Vagina (tissue), 2 donors: ENCODE measurements around the gene CTXN3. TPM values are rescaled to one million over a fixed set of nuclear protein-coding genes. Genes with fewer than 3 reads are reported as not detected.

Experiments used
- DNase-seq, 2 donors: peaks; one replicate each; pipeline ENCODE4 v3.0.0-alpha.2; 2017; ENCODE audit errors: extremely low spot score in 2 of 2
- H3K27ac ChIP-seq: fragments of 200-600 bp; sonication (generic); one replicate; pipeline ENCODE4 v1.5.1; 2019
- H3K27me3 ChIP-seq: fragments of 200-600 bp; sonication (generic); one replicate; pipeline ENCODE4 v1.5.1; 2019
- H3K36me3 ChIP-seq, 2 donors: fragments of 200-600 bp; sonication (generic); one replicate each; pipeline ENCODE4 v1.5.1; 2017 to 2019
- H3K4me1 ChIP-seq: fragments of 200-600 bp; sonication (generic); one replicate; pipeline ENCODE4 v1.5.1; 2019
- H3K4me3 ChIP-seq, 2 donors: fragments of 200-600 bp; sonication (generic); 1 replicate in 1 of 2; 2 replicates in 1 of 2; pipeline ENCODE4 v1.5.1; 2016 to 2019
- H3K9me3 ChIP-seq: fragments of 200-600 bp; sonication (generic); one replicate; pipeline ENCODE4 v1.5.1; 2019
- CTCF ChIP-seq, 3 experiments: fragments of 450-650 bp in 2 of 3; fragments of 200-600 bp in 1 of 3; sonication (generic) in 1 of 3; IDR thresholded peaks; one replicate each; pipeline ENCODE4 v1.5.1; 2017 to 2019; ENCODE audit warnings: antibody characterized with exemption in 3 of 3, mild to moderate bottlenecking in 2 of 3, moderate library complexity in 2 of 3
- POLR2A ChIP-seq, 2 donors: fragments of 450-650 bp; IDR thresholded peaks; one replicate each; pipeline ENCODE4 v1.6.1; 2017; ENCODE audit warnings: antibody characterized with exemption in 2 of 2, mild to moderate bottlenecking in 2 of 2, moderate library complexity in 2 of 2
- POLR2AphosphoS5 ChIP-seq, 2 donors: sonication (generic); formaldehyde crosslinking; IDR thresholded peaks; one replicate each; pipeline ENCODE4 v1.9.0; 2017; ENCODE audit warnings: antibody characterized with exemption in 2 of 2, mild to moderate bottlenecking in 2 of 2, low read depth in 1 of 2; ENCODE audit not compliant: insufficient read depth in 1 of 2
- intact Hi-C: fragments of 100-400 bp; cut with DNase I; formaldehyde crosslinking; loops from one replicate; pipeline ENCODE4 v1.15.1; 2023
- total RNA-seq: library from RNA; depleted of rRNA; stranded (reverse); fragments of >200 nt; gene quantifications from one replicate; pipeline ENCODE4 v1.2.3, GENCODE V29; 2016

The CTXN3 gene
- total RNA-seq, 1 donor from 2014 or later, result not detected

DNA sequence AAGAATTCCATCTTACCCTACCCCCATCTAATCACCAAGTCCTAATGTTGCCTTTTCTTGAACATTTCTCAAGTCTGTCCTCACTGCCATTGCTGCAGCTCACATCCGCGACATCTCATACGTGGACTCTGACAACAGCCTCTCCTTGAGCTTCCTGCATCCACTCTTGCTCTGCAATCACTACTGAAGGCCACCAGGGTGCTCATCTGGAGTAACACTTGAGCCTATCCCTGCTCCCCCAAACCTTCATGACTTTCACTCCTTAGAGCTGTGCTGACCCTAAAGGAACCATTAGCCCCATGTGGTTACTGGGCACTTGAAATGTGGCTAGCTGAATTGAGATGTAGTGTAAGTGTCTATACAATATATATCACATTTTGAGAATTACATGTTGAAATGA is 46.4 kb upstream of the CTXN3 start:
- no peak overlapping the region for H3K27ac ChIP-seq
- intact Hi-C loops, result no loop called here
- H3K4me3 ChIP-seq, result no peak overlapping the region
- no peaks in the 10 kb centered on the region for H3K27me3 ChIP-seq
- DNase-seq, result no peak
- TF ChIP-seq CTCF (IDR thresholded peaks at IDR 0.05) (no peak), POLR2A (IDR thresholded peaks at IDR 0.05) (no peak), POLR2AphosphoS5 (IDR thresholded peaks at IDR 0.05; ENCODE audit: insufficient read depth in 1 of 2, low read depth in 1 of 2) (no peak)
- H3K36me3 ChIP-seq, result no peaks in the 10 kb centered on the region
- H3K4me1 ChIP-seq, result no peaks in the 10 kb centered on the region
- H3K9me3 ChIP-seq, result no peaks in the 10 kb centered on the region

- TF ChIP-seq POLR2AphosphoS5 (IDR thresholded peaks at IDR 0.05; ENCODE audit: insufficient read depth in 1 of 2, low read depth in 1 of 2) (no peak), CTCF (IDR thresholded peaks at IDR 0.05) (no peak), POLR2A (IDR thresholded peaks at IDR 0.05) (no peak)
- Histone ChIP-seq H3K4me1 (no peaks in the 10 kb centered on the region), H3K27me3 (no peaks in the 10 kb centered on the region), H3K4me3 (no peak overlapping the region), H3K9me3 (no peaks in the 10 kb centered on the region), H3K36me3 (no peaks in the 10 kb centered on the region), H3K27ac (no peak overlapping the region)
- DNase-seq, result no peak
- intact Hi-C loops, result no loop called here
These were observed 45.7 kb upstream of the CTXN3 start for GRCh38 chr5:127602896-127603844.

DNA sequence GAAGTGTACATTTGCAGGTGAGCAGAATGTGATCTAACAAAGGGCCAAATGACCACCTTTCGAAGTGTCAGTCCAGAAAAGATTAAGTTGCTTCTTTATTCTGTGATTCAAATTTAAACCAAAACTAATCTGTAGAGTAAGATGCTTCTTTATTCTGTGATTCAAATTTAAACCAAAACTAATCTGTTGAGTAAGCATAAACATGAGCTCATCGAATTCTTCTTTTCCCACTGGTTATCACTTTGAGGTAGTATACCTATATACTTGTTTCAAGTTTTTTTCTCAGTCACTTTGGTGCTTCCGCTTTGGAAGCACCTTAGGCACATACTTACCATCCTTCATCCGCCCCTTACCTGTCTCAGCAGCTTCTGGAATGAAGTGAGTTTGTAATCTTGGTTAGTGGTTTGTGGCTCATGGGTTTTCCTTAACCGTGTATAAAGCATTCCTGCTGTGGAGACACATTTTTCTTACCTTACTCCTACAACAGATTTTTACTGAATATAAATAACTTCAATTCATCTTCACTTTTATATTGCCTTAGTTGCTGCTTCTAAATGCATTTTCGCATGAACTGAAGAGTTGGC is 40.7 kb upstream of the CTXN3 start:
- Histone ChIP-seq H3K4me1 (no peaks in the 10 kb centered on the region), H3K36me3 (no peaks in the 10 kb centered on the region)
- intact Hi-C loops, result no loop called here

DNA sequence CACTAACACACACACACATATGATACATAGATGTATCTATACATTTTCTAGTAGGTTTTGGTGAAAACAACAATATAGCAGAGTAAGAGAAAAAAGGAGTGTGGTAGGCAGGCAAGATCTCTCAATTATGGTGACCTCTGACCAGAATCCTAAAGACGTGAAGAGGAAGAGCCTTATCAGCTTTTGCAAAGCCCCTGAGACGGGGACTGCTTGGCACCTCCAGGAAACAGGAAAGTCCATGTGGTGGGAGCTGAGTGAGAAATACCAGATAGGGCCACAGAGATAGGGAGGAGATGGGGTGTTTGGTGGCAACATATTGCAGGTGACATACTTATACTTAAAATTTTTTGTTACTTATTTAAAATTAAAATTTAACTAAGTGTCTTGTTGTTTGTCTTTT is 39.9 kb upstream of the CTXN3 start:
- Histone ChIP-seq H3K36me3 (no peaks in the 10 kb centered on the region), H3K27me3 (no peaks in the 10 kb centered on the region), H3K27ac (no peak overlapping the region), H3K4me1 (no peaks in the 10 kb centered on the region), H3K9me3 (no peaks in the 10 kb centered on the region), H3K4me3 (no peak overlapping the region)
- DNase-seq, result no peak
- intact Hi-C loops, result no loop called here
- no peak for TF ChIP-seq CTCF (IDR thresholded peaks at IDR 0.05)
- TF ChIP-seq POLR2AphosphoS5 (IDR thresholded peaks at IDR 0.05; ENCODE audit: insufficient read depth in 1 of 2, low read depth in 1 of 2), result no peak
- TF ChIP-seq POLR2A (IDR thresholded peaks at IDR 0.05), result no peak

More for the DNA sequence above, 40.7 kb upstream of the CTXN3 start:
- Histone ChIP-seq H3K9me3 (no peaks in the 10 kb centered on the region), H3K4me3 (no peak overlapping the region), H3K27me3 (no peaks in the 10 kb centered on the region), H3K27ac (no peak overlapping the region)
- DNase-seq, result no peak
- TF ChIP-seq POLR2A (IDR thresholded peaks at IDR 0.05) (no peak), CTCF (IDR thresholded peaks at IDR 0.05) (no peak), POLR2AphosphoS5 (IDR thresholded peaks at IDR 0.05; ENCODE audit: insufficient read depth in 1 of 2, low read depth in 1 of 2) (no peak)

GRCh38 chr5:127609957-127610356 is 38.9 kb upstream of the CTXN3 start:
- TF ChIP-seq POLR2AphosphoS5 (IDR thresholded peaks at IDR 0.05; ENCODE audit: insufficient read depth in 1 of 2, low read depth in 1 of 2) (no peak), CTCF (IDR thresholded peaks at IDR 0.05) (no peak), POLR2A (IDR thresholded peaks at IDR 0.05) (no peak)

More at GRCh38 chr5:127609957-127610356, 38.9 kb upstream of the CTXN3 start:
- intact Hi-C loops, result no loop called here
- no peaks in the 10 kb centered on the region for H3K27me3 ChIP-seq
- no peaks in the 10 kb centered on the region for H3K36me3 ChIP-seq
- no peak for DNase-seq
- H3K27ac ChIP-seq, result no peak overlapping the region
- H3K9me3 ChIP-seq, result no peaks in the 10 kb centered on the region
- no peaks in the 10 kb centered on the region for H3K4me1 ChIP-seq
- no peak overlapping the region for H3K4me3 ChIP-seq
